GM18520 (cell line): Measurements from ENCODE around the gene DLGAP1.
"Not testable (repeated sequence)": the region's sequence is repeated elsewhere in the genome, so short reads cannot be mapped to it uniquely, and the experiment has no call there.

Experiments
- ATAC-seq: cut with Tn5 transposase; IDR thresholded peaks from one replicate; pipeline ENCODE4 v1.9.1; 2021; ENCODE audit not compliant: unreplicated experiment

Gene DLGAP1

DNA sequence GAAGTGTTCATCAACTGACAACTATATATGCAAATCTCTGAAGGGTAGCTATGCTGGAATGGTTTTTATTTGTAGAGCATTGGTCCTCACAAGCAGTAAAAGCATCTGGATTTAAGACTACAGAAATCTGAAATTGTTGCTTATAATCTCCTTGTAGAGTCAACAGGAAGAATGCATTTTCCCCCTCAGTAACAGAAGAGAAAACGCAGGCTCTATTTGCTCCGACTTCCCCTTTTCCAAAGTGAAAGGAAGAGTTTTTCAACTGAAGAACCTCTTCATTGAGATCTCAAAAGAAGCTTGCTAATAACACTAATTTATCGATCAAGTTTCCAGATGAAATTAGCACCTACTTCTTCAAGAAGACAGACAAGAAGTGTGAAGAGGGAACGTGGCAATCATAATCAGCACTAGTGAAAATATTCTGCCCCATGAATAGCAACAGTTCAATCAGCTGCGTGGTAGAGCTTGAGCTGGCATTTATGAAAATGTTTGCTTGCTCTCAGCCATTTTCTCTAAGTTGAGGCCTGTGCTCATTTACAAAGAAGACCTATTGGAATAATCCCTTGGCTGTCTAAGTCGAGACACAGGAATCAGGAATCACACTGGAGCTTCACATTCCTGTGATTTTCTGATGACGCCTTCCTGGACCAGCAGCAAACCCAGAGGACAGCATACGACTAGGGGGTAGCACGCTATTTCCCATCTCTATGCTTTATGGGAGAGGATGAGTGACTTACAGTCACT is 961.4 kb downstream of the DLGAP1 start:
- no peak for ATAC-seq

DNA sequence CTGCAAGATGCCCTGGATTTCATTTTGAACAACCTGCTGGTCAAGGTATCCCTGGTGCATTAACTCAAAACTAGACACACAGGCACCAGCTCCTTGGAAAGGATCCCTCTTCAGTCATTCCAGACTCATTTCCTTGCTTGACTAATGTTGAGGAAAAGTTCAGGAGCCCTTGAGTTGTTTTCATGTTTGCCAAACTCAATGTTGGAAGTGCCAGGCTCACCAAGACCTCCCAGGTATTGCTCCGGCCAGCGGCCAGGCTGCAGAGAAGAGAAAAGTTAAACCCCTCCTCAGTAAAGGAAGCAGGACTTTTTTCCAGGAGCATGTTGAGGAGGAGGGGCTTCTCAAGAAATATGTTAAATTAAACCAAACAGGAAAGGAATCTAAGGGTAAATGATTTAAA is 962.4 kb downstream of the DLGAP1 start:
- ATAC-seq: no peak

DNA sequence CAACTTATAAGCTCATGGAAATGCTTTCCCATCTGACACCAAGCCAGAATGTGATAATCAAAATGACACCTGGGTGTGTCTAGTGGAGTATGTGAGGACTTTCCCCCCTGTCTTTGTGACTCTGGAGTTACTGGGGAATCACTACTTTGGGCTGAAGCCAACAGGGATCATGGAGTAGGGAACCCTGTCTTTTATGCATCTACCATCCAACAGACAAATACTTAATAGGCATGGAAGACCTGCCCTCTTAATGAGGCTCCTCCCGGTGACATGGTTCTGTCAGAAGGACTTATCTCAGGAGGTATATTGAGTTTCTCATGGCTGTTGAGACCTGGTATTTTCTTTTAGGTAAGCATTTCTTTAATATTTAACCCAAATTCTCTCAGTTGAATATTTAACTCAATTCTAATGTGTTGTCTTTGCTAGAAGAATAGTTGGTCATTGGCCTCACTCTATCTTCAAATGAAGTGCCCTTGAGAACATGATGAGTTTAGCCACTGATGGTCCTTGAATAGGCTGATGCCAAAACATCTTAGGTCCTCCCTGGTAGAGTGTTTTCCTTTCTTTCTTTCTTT is 963.0 kb downstream of the DLGAP1 start:
- ATAC-seq: no peak

DNA sequence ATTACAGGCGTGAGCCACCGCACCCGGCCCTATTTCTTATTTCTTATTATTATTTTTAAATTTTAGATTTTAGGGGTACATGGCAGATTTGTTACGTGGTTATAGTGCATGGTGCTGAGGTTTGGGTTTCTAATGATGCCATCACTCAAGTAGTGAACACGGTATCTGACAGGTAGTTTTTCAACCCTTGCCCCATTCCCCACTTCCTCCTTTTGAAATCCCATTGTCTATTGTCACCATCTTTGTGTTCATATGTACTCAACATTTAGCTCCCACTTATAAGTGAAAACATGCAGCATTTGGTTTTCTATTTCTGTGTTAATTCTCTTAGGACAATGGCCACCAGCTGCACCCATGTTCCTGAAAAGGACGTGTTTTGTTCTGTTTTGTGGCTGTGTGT is 965.6 kb downstream of the DLGAP1 start:
- ATAC-seq: no peak

DNA sequence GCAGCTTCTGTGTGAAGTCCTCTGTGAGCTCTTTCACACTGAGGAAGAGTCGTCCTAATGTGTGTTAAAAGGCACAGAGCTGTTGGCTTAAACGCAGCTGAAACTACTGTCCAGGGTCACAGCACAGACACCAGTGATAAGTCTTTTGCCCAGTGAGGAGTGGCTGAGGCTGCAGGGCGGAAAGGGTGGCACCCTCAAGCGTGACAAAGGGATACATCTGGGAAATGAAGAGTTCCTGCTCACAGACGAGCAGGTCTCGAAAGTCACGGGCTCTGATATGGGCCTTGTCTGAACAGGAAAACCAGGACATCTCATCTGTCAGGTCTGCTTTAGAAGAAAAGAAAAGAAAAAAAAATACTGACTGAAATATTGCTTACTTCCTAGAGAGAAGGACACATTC is 968.6 kb downstream of the DLGAP1 start:
- ATAC-seq: no peak

DNA sequence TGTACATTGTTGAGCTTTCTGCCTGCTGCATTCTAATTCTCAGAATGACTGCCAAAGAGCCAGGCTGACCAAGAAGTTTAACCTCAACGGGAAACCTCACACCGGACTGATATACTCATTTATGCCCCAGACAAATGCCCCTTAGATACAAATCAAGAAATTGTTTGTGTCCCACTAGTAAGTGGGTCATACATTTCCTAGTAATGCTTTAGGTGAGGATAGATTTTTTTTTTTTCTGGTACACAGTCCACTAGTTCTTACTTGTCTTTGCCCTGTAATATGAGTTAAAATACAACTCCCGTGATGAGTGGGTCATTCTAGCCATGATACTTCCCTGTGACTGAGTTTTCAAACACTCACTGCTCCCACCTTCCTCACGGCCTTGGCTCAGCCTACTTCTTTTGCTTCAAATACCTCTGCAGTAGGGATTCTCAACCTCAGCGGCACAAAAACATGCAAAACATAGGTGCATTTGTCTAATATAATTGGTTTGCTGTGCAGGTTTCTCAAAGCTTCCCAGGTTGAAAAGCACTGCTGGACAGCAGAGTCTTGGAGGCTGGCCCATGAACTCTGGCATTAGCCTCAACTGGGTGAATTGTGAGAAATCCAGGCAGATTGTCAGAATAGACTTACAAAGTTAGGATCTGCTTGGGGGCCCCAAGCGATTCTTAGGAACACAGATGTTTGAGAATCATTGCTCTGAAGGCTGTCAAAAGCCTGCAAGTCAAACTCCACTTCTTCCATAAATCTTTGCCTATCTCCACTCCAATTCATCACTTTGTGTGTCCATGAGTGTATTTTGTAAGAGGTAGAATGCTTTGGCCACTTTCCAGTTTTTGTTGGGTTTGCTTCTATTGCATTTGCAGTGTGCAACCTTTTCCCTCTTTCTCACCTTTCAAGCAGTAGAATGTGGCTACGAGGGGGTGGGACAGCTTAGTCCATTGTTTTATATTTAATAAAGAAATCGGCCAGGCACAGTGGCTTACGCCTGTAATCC is 969.7 kb downstream of the DLGAP1 start:
- no peak for ATAC-seq

DNA sequence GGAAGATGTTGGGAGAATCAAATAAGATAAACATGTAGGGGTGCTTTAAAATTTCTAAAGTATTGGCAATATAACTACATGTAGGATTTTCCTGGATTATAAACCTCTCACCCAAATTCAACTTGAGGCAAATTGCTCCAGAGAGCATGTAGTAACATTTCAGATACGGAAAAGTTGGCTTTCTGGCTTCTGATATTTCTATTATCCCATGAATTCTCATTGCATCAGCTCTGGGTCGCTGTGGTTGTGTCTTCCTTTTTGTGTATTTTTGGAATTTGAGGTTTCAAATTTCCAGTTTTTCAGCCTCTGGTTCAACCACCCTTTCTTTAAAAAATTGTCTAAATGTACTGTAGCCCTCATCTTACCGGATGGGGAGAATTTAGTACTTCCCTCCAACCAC is 972.8 kb downstream of the DLGAP1 start:
- no peak for ATAC-seq

DNA sequence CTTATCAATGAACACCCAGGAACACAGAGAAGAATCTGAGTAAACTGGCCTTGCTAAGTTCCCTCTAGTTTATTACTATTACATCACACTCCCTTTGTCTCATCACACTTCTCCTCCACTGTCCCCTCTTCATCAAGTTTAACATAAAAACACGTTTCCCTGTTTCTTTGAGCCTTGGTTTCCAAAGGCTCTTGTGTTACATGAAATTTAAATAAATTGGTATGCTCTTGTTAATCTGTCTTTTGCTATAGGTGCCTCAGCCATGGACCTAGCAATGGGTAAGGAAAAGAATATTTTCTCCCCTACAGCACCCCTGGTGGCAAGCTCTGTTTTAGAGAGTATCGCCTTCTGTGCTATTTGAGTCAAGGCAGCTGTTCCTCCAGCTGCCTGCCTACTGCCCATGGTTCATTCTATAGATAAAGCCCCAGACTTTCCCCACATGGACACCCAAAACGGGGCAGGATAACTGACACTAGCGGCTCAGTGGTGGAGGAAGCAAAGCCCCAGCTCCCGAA is 973.4 kb downstream of the DLGAP1 start:
- ATAC-seq: no peak

DNA sequence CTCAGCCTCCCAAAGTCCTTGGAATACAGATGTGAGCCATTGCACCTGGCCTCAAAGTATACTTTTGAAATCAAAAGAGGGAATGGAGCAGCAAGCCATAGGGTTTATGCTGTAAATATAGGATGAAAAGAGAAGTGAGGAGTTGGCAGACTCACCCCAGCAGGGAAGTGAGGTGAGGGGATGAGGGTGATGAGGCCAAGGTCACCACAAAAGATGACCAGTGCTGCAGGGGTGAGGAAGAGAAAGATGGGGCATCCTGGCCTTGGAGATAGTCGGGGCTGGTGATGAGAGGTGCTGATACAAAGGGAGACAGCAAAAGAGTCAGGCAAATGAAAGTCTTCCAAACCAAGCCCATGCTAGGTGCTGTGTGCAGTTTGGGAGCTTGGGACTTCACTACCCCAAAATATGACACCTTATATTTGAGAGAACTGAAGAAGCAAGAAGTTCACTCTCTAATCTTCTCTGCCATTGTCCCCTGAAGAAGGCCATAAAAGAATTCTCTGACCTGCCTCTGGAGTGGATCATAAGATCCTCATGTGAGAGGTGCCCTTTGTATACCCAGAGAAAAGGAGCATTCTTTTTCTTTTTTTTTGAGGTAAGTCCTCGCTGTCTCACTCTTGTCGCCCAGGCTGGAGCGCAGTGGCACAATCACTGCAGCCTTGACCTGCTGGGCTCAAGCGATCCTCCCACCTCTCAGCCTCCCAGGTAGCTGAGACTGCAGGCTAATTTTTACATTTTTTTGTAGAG is 974.1 kb downstream of the DLGAP1 start:
- ATAC-seq: no peak

DNA sequence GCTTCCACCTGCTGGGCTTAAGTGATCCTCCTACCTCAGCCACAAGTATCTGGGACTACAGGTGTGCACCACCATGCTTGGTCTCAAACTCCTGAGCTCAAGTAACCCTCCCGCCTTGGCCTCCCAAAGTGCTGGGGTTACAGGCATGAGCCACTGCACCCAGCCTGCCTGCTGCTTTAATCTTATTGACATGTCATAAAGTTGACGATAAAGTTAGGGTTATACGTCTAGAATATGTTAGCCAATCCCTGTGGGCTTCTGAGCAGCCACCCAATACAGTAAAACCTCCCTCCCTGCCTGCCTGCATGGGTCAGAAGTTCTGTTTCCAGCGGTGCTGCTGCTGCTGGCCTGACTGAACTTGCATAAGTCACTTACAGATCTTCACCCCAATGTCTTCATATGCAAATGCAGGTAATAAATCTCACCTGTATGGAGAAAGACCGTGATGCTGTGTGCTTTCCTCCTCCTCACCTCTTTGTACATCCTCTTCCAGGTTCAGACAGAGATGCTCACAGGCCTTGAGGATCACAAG is 975.1 kb downstream of the DLGAP1 start:
- no peak for ATAC-seq

DNA sequence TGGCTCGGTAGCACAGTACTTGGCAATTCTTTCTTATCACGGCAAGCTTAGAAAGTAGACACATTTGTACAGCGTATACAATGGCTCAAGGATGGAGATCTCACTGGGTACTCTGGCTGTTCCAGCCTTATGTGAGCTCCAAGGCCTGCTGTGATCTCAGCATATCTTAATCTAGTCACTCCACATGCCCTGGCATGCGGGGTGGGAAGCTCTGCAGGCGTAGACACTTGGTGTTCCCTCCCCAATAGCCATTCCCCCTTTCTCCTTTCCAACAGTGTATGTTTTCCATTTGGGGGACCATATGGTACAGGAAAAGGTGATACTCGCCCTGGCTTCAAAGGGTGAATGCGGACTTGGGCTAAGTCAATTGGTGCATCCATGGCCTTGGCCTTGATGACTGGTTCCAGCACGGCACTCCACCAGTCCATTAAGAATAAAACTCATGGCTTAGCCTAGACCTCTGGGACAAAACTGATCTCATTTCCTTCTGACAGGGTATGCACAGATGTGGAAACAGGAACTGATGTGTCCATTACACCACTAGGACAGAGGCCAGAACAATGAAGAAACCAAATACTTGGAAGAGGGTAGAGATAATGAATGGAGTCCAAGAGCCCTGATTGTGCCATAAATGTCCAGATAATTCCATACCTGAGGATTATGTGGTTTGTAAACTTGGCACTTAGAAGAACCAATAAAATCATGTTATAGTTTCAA is 976.7 kb downstream of the DLGAP1 start:
- ATAC-seq: no peak

DNA sequence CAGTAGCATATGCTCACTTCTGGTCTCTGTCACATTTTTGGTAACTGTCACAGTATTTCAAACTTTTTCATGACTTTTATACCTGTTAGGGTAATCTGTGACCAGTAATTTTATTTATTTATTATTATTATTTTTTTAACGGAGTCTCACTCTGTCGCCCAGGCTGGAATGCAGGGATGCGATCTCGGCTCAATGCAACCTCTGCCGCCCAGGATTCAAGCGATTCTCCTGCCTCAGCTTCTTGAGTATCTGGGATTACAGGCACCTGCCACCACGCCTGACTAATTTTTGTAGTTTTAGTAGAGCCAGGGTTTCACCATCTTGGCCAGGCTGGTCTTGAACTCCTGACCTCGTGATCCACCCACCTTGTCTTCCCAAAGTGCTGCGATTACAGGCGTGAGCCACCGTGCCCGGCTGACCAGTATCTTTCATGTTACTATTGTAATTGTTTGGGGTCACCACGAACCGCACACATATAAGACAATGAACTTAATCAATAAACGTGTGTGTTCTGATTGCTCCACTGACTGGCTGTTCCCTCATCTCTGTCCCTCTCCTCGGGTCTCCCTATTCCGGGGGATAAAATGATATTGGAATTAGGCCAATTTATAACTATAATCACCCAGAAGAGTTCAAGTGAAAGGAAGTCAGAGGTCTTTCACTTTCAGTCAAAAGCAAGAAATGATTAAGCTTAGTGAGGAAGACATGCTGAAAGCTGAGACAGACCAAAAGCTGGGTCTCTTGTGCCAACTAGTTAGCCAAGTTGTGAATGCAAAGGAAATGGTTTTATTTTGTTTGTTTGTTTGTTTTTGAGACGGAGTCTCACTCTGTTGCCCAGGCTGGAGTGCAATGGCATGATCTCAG is 982.2 kb downstream of the DLGAP1 start:
- no peak for ATAC-seq

DNA sequence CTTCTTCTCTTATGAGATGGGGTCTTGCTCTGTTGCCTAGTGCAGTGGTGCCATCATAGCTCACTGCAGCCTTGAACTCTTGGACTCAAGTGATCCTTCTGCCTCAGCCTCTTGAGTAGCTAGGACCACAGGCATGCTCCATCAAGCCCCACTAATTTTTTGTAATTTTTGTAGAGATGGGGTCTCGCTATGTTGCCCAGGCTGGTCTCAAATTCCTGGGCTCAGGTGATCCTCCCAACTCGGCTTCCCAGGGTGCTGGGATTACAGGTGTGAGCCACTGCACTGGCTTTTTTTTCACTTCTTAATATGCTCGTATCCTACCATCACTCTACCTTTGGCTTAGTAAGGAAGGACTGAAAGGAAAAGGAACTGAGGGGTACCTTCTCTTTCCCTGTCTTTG is 983.0 kb downstream of the DLGAP1 start:
- not testable (repeated sequence) for ATAC-seq

DNA sequence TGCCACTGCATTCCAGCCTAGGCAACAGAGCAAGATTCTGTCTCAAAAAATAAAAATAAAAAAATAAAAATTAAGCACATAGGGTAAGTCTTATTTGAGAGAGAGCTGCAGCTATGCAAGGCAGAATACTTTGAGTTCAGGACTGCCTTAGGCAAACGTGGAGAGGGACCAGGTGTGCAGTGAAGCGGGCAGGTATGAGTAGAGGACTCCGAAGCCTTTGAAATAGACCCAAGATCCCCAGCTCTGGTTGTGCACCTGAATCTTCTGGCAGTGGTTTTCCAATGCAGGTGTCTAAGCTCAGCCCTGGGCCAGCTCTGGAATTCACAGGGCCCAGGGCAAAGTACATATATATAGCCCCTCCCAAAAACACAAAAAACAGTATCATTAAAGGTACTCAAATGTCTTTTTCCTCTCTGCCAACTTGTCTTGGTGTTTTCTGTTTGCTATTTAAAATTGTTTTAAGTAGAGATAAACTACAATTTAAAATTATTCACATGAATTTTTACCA is 983.9 kb downstream of the DLGAP1 start:
- ATAC-seq: no peak

DNA sequence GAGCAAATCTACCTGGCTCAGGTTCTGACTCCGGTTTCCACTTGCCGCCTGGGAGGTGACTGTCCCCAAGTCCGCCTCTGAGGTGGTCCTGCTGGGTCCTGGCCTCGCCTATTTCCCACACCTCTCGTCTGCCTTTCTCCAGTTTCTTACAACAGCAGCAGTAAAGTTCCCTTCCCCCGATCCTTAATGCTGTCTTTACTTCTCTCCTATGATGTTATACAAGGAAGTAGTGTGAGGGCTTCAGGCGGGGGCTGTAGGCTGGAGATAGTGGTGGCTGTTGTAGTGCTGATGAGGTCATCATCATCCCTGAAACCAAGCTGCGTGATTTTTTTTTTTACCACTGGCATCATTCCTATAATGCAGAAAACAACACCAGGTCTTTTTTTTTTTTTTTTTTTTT is 986.3 kb downstream of the DLGAP1 start:
- no peak for ATAC-seq

DNA sequence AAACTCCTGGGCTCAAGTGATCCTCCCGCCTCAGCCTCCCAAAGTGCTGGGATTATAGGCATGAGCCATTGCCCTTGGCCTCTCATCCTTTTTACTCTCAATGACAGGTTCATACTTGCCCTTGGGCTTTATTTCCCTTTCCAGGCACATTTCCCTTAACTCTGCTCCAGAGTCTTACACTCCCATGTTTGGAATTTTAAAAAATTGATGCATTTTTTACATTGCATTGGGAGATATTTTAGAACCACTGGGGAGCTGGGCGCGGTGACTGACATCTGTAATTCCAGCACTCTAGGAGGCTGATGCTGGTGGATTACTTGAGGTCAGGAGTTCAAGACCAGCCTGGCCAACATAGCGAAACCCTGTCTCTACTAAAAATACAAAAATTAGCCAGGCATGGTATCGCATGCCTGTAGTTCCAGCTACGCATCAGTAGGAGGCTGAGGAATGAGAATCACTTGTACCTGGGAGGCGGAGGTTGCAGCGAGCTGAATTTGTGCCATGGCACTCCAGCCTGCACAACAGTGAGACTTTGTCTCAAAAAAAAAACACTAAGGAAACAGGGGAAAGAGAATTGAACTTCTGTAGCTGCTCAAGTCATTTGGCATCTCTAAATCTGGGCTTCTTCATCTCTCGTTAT is 986.9 kb downstream of the DLGAP1 start:
- ATAC-seq: no peak

DNA sequence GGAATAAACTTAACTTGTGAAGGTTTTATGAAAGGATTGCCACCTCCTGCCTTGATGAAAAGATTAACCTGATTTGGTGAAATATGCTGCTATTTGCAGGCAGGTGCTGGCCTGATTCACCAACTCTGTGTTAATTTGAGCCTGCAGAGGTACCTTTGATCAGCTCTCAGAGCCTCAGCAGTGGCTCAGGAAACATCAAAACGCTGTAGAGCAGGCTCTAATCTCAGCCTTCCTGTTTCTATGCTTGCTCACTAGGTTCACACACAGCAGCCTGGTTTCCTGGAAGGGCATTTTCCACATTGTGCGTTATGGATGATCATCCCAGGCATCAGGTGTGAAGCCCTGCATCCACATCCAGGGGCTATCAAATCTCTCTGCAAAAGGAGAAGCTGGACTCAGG is 988.2 kb downstream of the DLGAP1 start:
- ATAC-seq: no peak

DNA sequence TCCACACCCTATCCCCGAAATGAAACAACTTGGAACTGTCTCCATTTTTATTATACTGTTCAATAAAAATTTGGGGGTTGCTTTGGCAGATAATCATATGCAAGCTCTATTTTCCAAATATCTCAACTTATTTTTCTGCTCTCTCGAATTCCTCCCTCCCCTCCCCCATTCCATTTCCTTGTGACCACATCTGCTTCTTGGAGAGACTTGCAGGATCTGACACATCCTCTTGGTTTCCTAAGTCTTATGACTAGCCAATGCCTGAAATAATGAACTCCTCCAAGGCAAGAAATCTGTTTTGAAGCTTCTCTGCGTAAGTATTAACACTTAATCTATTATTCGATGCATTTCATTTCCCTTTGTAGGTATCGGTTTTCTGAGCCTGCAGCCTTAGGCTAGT is 989.1 kb downstream of the DLGAP1 start:
- no peak for ATAC-seq
